HUDEP-2 (cell line): ENCODE results near the gene GCNA.

Source experiments
- DNase-seq, 76 experiments: peaks; one replicate each; lab custom pipeline; 2025; ENCODE audit not compliant: unreplicated experiment in 76 of 76; lab: John Stamatoyannopoulos, UW

The GCNA gene

GRCh38 chrX:71615056-71615455, 36.8 kb downstream of the GCNA start:
- no peak for DNase-seq

GRCh38 chrX:71615954-71616353, 37.7 kb downstream of the GCNA start:
- no peak for DNase-seq

GRCh38 chrX:71616672-71617529, 38.7 kb downstream of the GCNA start:
- no peak for DNase-seq

- DNase-seq, result no peak
These were observed 39.5 kb downstream of the GCNA start for GRCh38 chrX:71617742-71618141.

GRCh38 chrX:71618303-71618721, 40.1 kb downstream of the GCNA start, which contains the start of gene CXCR3:
Gene CXCR3 (minus strand): TSS chrX:71618511. CDS start chrX:71618449, 62 bp downstream.
- peak in 32 of 76 experiments; percentile 0 to 47 (median 18) for DNase-seq

- no peak for DNase-seq
These were observed 40.5 kb downstream of the GCNA start for GRCh38 chrX:71618787-71619186.

- DNase-seq, result no peak
These were observed 41.0 kb downstream of the GCNA start for GRCh38 chrX:71619193-71619592.

GRCh38 chrX:71619986-71620385, 41.7 kb downstream of the GCNA start:
- DNase-seq, result no peak

- DNase-seq, result no peak
These were observed 43.4 kb downstream of the GCNA start for GRCh38 chrX:71621603-71622002.

GRCh38 chrX:71622032-71622575, 43.9 kb downstream of the GCNA start:
- DNase-seq, result no peak

GRCh38 chrX:71622576-71623450, 44.6 kb downstream of the GCNA start:
- DNase-seq, result peak in 67 of 76 experiments; percentile 0 to 69 (median 28)

- DNase-seq, result peak in 68 of 76 experiments; percentile 4 to 77 (median 46)
These were observed 45.5 kb downstream of the GCNA start for GRCh38 chrX:71623714-71624113.

- no peak for DNase-seq
These were observed 47.2 kb downstream of the GCNA start for GRCh38 chrX:71625471-71625870.

GRCh38 chrX:71626576-71626975, 48.3 kb downstream of the GCNA start:
- DNase-seq, result peak in 29 of 76 experiments; percentile 0 to 32 (median 4)

- DNase-seq, result no peak
These were observed 49.6 kb downstream of the GCNA start for GRCh38 chrX:71627588-71628404.

GRCh38 chrX:71629467-71629866, 51.2 kb downstream of the GCNA start:
- DNase-seq, result no peak

GRCh38 chrX:71632923-71633657, 54.9 kb downstream of the GCNA start:
- no peak for DNase-seq

GRCh38 chrX:71634366-71634765, 56.1 kb downstream of the GCNA start:
- DNase-seq, result no peak

GRCh38 chrX:71636438-71637252, 58.4 kb downstream of the GCNA start:
- no peak for DNase-seq
